ENCODE results near the gene JARID2.

DNA sequence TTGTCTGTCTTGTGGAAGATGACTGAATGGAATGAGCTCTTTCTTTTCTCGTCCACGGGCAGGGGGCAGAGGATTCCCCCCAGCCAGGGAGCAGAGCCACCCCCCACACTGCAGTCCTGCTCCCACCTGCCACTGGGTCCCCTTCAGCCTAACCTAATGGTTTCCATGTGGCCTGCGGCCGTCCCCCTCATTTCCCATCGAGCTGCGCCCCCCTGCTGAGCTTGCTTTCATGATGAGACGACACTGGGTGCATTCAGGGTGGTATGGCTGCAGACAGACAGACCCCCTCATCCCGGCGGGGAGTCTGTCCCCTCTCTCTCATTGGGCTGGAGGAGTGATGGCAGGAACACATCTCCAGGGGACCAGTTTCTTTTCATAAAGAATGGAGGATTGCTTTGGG is 276.2 kb downstream of the JARID2 start:
- TF ChIP-seq CTCF (conservative IDR thresholded peaks at IDR 0.05; ENCODE audit: low read length) (no peak), EZH2phosphoT487 (IDR thresholded peaks at IDR 0.05; ENCODE audit: borderline replicate concordance, low read depth, low read length) (no peak)
